Kidney epithelial cell (primary cell): Measurements from ENCODE around the gene SUPT20H. TPM values are rescaled to one million over a fixed set of nuclear protein-coding genes. Genes with fewer than 3 reads are reported as not detected.

Experiments
- DNase-seq: peaks from one replicate; pipeline ENCODE4 v3.0.0-alpha.2; 2010; ENCODE audit warnings: low read depth
- H3K27me3 ChIP-seq: 2 replicates; pipeline ENCODE4 v1.6.0; 2011; ENCODE audit warnings: low read length; ENCODE audit not compliant: control insufficient read depth, insufficient read depth
- H3K36me3 ChIP-seq: 2 replicates; pipeline ENCODE4 v1.5.1; 2011; ENCODE audit warnings: low read length; ENCODE audit not compliant: control insufficient read depth, insufficient read depth
- H3K4me3 ChIP-seq: 2 replicates; pipeline ENCODE4 v1.5.1; 2011; ENCODE audit warnings: low read depth, mild to moderate bottlenecking, control low read depth, low read length
- CTCF ChIP-seq: IDR thresholded peaks from 2 replicates; pipeline ENCODE4 v1.5.1; 2011; ENCODE audit warnings: mild to moderate bottlenecking, moderate library complexity, low read length, control low read depth, inconsistent platforms; ENCODE audit not compliant: insufficient read depth, poor library complexity, severe bottlenecking
- total RNA-seq: library from RNA; depleted of rRNA; stranded (reverse); fragments of >200 nt; gene quantifications from 2 replicates; pipeline ENCODE4 v1.2.3, GENCODE V29; 2015

SUPT20H gene
- total RNA-seq, 1 donor from 2014 or later = 58.6 TPM

GRCh38 chr13:37105251-37105714, 45.8 kb upstream of the SUPT20H start, which contains the start of gene CSNK1A1L:
TSS of gene CSNK1A1L (minus strand) at chr13:37105664. CDS start at chr13:37105256, 408 bp downstream.
- DNase-seq = no peak
- Histone ChIP-seq H3K4me3 (no peak within 1 kb of the TSS), H3K36me3 (no peaks in the 10 kb centered on the region), H3K27me3 (no peaks in the 10 kb centered on the region)
- no peak for TF ChIP-seq CTCF

GRCh38 chr13:37102896-37103295, 43.4 kb upstream of the SUPT20H start:
- no peak overlapping the region for H3K4me3 ChIP-seq
- TF ChIP-seq CTCF = no peak
- no peaks in the 10 kb centered on the region for H3K27me3 ChIP-seq

GRCh38 chr13:37101201-37101600, 41.7 kb upstream of the SUPT20H start:
- no peak for TF ChIP-seq CTCF
- no peak for DNase-seq

More at GRCh38 chr13:37102896-37103295, 43.4 kb upstream of the SUPT20H start:
- no peaks in the 10 kb centered on the region for H3K36me3 ChIP-seq
- no peak for DNase-seq

DNA sequence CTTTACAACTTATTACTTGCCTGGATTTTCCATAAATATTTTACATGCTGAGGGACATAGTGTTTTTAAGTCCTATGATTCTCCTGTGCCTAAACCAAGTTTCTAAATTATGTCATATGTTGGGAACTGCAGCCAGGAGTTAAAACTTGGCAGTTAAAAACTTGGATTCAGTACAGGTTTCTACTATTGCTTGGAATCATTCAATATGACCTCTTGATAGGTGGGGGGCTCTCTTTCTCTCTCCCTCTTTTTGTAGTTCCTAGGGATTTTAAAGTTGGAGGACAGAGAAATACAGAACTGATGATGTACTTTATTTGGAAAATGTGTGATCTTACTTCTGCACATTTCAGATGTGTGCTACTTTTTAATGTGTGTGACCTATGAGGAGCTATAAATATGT, 41.2 kb upstream of the SUPT20H start:
- H3K4me3 ChIP-seq = no peak overlapping the region
- H3K36me3 ChIP-seq = no peaks in the 10 kb centered on the region
- DNase-seq = no peak
- TF ChIP-seq CTCF = no peak
- no peaks in the 10 kb centered on the region for H3K27me3 ChIP-seq

More at GRCh38 chr13:37101201-37101600, 41.7 kb upstream of the SUPT20H start:
- H3K4me3 ChIP-seq = no peak overlapping the region
- no peaks in the 10 kb centered on the region for H3K27me3 ChIP-seq
- H3K36me3 ChIP-seq = no peaks in the 10 kb centered on the region

DNA sequence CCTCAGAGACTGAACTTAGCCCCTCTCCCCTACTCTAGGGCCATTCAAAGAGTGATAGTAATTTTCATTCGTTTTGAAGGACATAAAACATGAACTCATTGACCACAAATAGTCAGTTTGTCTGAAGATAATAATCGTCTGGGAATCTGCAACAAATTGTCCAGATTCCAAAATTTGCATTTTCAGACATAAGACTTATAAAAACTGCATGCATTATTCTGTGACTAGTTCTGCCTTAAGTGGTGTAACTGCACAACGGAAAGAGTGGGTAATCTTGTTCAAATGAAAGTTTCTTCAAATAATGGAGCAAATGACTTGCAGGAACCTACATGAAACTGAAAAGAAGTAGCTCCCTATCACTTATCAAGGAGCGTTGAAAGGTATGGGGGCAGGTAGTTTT, 37.6 kb upstream of the SUPT20H start:
- Histone ChIP-seq H3K36me3 (no peaks in the 10 kb centered on the region), H3K27me3 (no peaks in the 10 kb centered on the region), H3K4me3 (no peak overlapping the region)
- TF ChIP-seq CTCF = no peak
- DNase-seq = no peak

- Histone ChIP-seq H3K36me3 (no peaks in the 10 kb centered on the region), H3K27me3 (no peaks in the 10 kb centered on the region), H3K4me3 (no peak overlapping the region)
- TF ChIP-seq CTCF = no peak
- no peak for DNase-seq
These were observed 35.4 kb upstream of the SUPT20H start for GRCh38 chr13:37094840-37095239.
